Pons (tissue), 1 donor: ENCODE data around the gene SNN.

Source experiments
- DNase-seq: peaks from one replicate; pipeline ENCODE4 v3.0.0-alpha.2; 2016; ENCODE audit warnings: low spot score

Gene SNN

GRCh38 chr16:11679941-11680911 is 12.0 kb downstream of the SNN start:
- DNase-seq = no peak

- DNase-seq = no peak
These were observed 13.3 kb downstream of the SNN start for GRCh38 chr16:11681556-11681955.

- no peak for DNase-seq
These were observed 13.9 kb downstream of the SNN start for GRCh38 chr16:11681976-11682654.

GRCh38 chr16:11682655-11683096 is 14.4 kb downstream of the SNN start:
- DNase-seq = no peak

- DNase-seq = no peak
These were observed 14.9 kb downstream of the SNN start for GRCh38 chr16:11683145-11683544.

- DNase-seq = no peak
These were observed 16.2 kb downstream of the SNN start for GRCh38 chr16:11684231-11685025.

GRCh38 chr16:11685844-11686618 is 17.8 kb downstream of the SNN start:
- no peak for DNase-seq

- DNase-seq = no peak
These were observed 18.6 kb downstream of the SNN start for GRCh38 chr16:11686713-11687380.

GRCh38 chr16:11687601-11688519 is 19.6 kb downstream of the SNN start:
- DNase-seq = no peak

GRCh38 chr16:11688520-11688886 is 20.2 kb downstream of the SNN start:
- DNase-seq = no peak

- DNase-seq = peak; percentile 61
These were observed 21.0 kb downstream of the SNN start for GRCh38 chr16:11689031-11689840.

GRCh38 chr16:11691235-11691634 is 23.0 kb downstream of the SNN start:
- no peak for DNase-seq

- DNase-seq = no peak
These were observed 23.5 kb downstream of the SNN start for GRCh38 chr16:11691771-11692170.

- no peak for DNase-seq
These were observed 23.9 kb downstream of the SNN start for GRCh38 chr16:11692171-11692570.

- no peak for DNase-seq
These were observed 24.4 kb downstream of the SNN start for GRCh38 chr16:11692651-11693050.

GRCh38 chr16:11696266-11697012 is 28.2 kb downstream of the SNN start:
- DNase-seq = no peak

- no peak for DNase-seq
These were observed 29.1 kb downstream of the SNN start for GRCh38 chr16:11697319-11697718.

- no peak for DNase-seq
These were observed 30.0 kb downstream of the SNN start for GRCh38 chr16:11698271-11698689.
